MM.1S (cell line): Measurements from ENCODE around the gene IL12RB1.

Source experiments
- DNase-seq: peaks from one replicate; pipeline ENCODE4 v3.0.0-alpha.2; 2015
- H2AFZ ChIP-seq: fragments of 300-600 bp; sonication (generic); 2 replicates; pipeline ENCODE4 v1.6.0; 2016; ENCODE audit warnings: antibody characterized with exemption, low read length
- H3F3A ChIP-seq: fragments of 300-600 bp; sonication (generic); 2 replicates; pipeline ENCODE4 v1.6.1; 2016; ENCODE audit warnings: mild to moderate bottlenecking, antibody characterized with exemption, low read length, moderate library complexity, mixed read lengths; ENCODE audit not compliant: insufficient read depth
- H3K27ac ChIP-seq: fragments of 300-600 bp; sonication (generic); 2 replicates; pipeline ENCODE4 v1.5.1; 2016; ENCODE audit warnings: mild to moderate bottlenecking, low read length
- H3K27me3 ChIP-seq: fragments of 300-600 bp; sonication (generic); replicated peaks from 2 replicates; pipeline ENCODE4 v1.6.0; 2016; ENCODE audit warnings: low read length; ENCODE audit not compliant: insufficient read depth
- H3K36me3 ChIP-seq: fragments of 300-600 bp; sonication (generic); replicated peaks from 2 replicates; pipeline ENCODE4 v1.6.1; 2016; ENCODE audit warnings: mild to moderate bottlenecking, low read length, mixed read lengths; ENCODE audit not compliant: insufficient read depth
- H3K4me1 ChIP-seq: fragments of 300-600 bp; sonication (generic); 2 replicates; pipeline ENCODE4 v1.6.1; 2016; ENCODE audit warnings: low read length, mixed read lengths
- H3K4me2 ChIP-seq: fragments of 300-600 bp; sonication (generic); 2 replicates; pipeline ENCODE4 v1.6.0; 2016; ENCODE audit warnings: low read depth, low read length
- H3K4me3 ChIP-seq: fragments of 300-600 bp; sonication (generic); 2 replicates; pipeline ENCODE4 v1.5.1; 2016; ENCODE audit warnings: low read length, mixed read lengths
- H3K79me2 ChIP-seq: fragments of 300-600 bp; sonication (generic); 2 replicates; pipeline ENCODE4 v1.6.1; 2016; ENCODE audit warnings: mixed run types, low read length, mixed read lengths
- H3K9ac ChIP-seq: fragments of 300-600 bp; sonication (generic); 2 replicates; pipeline ENCODE4 v1.6.1; 2016; ENCODE audit warnings: low read length, mixed read lengths
- H3K9me2 ChIP-seq: fragments of 300-600 bp; sonication (generic); replicated peaks from 2 replicates; pipeline ENCODE4 v1.6.1; 2016; ENCODE audit warnings: mild to moderate bottlenecking, low read length, mixed read lengths; ENCODE audit not compliant: insufficient read depth
- H3K9me3 ChIP-seq: fragments of 300-600 bp; sonication (generic); replicated peaks from 2 replicates; pipeline ENCODE4 v1.6.1; 2016; ENCODE audit warnings: mild to moderate bottlenecking, low read length, mixed read lengths; ENCODE audit not compliant: insufficient read depth
- H4K20me1 ChIP-seq: fragments of 300-600 bp; sonication (generic); 2 replicates; pipeline ENCODE4 v1.6.1; 2016; ENCODE audit warnings: mild to moderate bottlenecking, low read length, moderate library complexity, mixed read lengths; ENCODE audit not compliant: insufficient read depth
- EZH2 ChIP-seq: fragments of 300-600 bp; sonication (generic); optimal IDR thresholded peaks from 2 replicates; pipeline ENCODE3; 2017; ENCODE audit warnings: low read depth, mild to moderate bottlenecking, antibody characterized with exemption, low read length, mixed read lengths
- EZH2phosphoT487 ChIP-seq: fragments of 300-600 bp; sonication (generic); IDR thresholded peaks from 2 replicates; pipeline ENCODE4 v1.6.1; 2018; ENCODE audit warnings: antibody characterized with exemption, low read length
- TF ChIP-seq, protein P1 (sequence below): fragments of 300-600 bp; sonication (generic); IDR thresholded peaks from 2 replicates; pipeline ENCODE4 v1.5.1; 2016; ENCODE audit warnings: antibody characterized with exemption, low read length, mixed read lengths

Gene IL12RB1

DNA sequence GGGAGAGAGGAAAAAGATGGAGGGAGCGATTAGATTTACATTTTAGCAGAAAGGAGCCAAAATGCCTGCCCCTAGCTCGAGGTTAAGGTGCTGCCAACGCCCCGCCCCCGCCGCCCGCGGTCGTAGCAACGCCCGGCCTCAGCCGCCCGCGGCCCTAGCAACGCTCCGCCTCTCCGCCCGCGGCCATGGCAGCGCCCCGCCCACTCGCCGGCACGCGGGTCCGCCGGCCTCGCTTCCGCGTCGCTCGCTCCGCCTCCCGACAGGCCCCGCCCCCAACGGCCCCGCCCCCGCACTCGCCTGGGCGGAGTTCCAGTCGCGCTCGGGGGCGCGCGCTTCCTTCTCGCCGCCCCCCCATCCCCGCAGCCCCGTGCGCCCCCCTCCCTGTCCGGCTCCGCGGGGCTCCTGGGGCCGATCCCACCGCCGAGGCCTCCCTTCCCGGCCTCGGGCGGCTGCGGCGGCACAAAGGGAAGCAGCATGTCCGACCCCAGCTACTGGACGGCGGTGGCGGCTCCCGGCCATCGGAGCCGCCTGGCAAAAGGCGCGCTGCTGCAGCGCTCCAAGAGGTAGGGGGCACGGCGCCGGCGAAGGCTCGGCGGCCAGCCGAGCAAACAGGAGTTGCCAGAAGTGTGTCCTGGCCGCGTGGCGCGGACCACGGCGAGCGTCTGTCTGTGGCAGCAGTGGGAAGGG is 31.1 kb upstream of the IL12RB1 start:
- Histone ChIP-seq H3K4me1 (peaks cover 23% of the 10 kb centered on the region), H3K27me3 (no peaks in the 10 kb centered on the region), H3K79me2 (peaks cover 31% of the 10 kb centered on the region), H3K9me3 (no peaks in the 10 kb centered on the region), H3K36me3 (no peaks in the 10 kb centered on the region), H3K27ac (peak overlapping the region; percentile 63; the same call in 1 of the 2 replicates), H3K9ac (peak overlapping the region; percentile 77), H3F3A (peaks cover 17% of the 10 kb centered on the region), H4K20me1 (no peaks in the 10 kb centered on the region), H2AFZ (peak overlapping the region; percentile 93), H3K4me3 (peak overlapping the region; percentile 84), H3K4me2 (peak overlapping the region; percentile 96), H3K9me2 (no peaks in the 10 kb centered on the region)
- DNase-seq = peak; percentile 93
- TF ChIP-seq EZH2 (no peak), EZH2phosphoT487 (no peak)
- TF ChIP-seq, protein P1, sequence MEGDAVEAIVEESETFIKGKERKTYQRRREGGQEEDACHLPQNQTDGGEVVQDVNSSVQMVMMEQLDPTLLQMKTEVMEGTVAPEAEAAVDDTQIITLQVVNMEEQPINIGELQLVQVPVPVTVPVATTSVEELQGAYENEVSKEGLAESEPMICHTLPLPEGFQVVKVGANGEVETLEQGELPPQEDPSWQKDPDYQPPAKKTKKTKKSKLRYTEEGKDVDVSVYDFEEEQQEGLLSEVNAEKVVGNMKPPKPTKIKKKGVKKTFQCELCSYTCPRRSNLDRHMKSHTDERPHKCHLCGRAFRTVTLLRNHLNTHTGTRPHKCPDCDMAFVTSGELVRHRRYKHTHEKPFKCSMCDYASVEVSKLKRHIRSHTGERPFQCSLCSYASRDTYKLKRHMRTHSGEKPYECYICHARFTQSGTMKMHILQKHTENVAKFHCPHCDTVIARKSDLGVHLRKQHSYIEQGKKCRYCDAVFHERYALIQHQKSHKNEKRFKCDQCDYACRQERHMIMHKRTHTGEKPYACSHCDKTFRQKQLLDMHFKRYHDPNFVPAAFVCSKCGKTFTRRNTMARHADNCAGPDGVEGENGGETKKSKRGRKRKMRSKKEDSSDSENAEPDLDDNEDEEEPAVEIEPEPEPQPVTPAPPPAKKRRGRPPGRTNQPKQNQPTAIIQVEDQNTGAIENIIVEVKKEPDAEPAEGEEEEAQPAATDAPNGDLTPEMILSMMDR = no peak

- Histone ChIP-seq H3K36me3 (no peaks in the 10 kb centered on the region), H3K4me1 (peaks cover 23% of the 10 kb centered on the region), H3K9ac (peak overlapping the region; percentile 40; the same call in 1 of the 2 replicates), H4K20me1 (no peaks in the 10 kb centered on the region), H2AFZ (peak overlapping the region; percentile 93), H3K4me2 (peak overlapping the region; percentile 95), H3K27ac (no peak overlapping the region; the same call in 1 of the 2 replicates), H3K79me2 (peaks cover 31% of the 10 kb centered on the region), H3K27me3 (no peaks in the 10 kb centered on the region), H3K9me3 (no peaks in the 10 kb centered on the region), H3F3A (peaks cover 17% of the 10 kb centered on the region), H3K4me3 (peak overlapping the region; percentile 56), H3K9me2 (no peaks in the 10 kb centered on the region)
- TF ChIP-seq, protein P1 = no peak
- TF ChIP-seq EZH2 (no peak), EZH2phosphoT487 (no peak)
- no peak for DNase-seq
Measured at GRCh38 chr19:18117364-18117691, 30.6 kb upstream of the IL12RB1 start.

DNA sequence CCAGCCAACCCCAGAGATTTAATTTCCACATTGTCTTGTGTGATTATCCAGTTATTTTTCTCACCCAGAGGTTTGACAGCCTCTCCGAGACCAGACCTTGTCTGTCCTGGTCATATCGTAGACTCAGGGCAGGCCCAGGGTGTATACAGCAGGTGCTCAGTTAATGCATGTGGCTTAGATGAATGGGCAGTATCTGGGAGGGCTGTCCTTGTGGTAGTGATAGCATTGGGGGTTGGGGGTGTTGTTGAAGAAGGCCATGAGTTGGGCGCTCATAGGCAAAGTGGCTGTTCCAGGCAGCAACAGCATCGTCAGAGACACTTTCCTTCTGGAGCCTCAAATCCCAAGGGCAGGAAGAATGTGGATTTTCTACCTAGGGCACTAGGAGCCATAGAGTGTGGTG is 27.7 kb upstream of the IL12RB1 start:
- H3K9me2 ChIP-seq = no peaks in the 10 kb centered on the region
- TF ChIP-seq EZH2 (no peak), EZH2phosphoT487 (no peak)
- TF ChIP-seq, protein P1 = no peak
- no peaks in the 10 kb centered on the region for H3K36me3 ChIP-seq
- no peak overlapping the region for H3K9ac ChIP-seq
- H3K4me1 ChIP-seq = peaks cover 17% of the 10 kb centered on the region
- no peaks in the 10 kb centered on the region for H3K9me3 ChIP-seq
- no peaks in the 10 kb centered on the region for H4K20me1 ChIP-seq
- H3K79me2 ChIP-seq = peaks cover 11% of the 10 kb centered on the region
- no peak overlapping the region for H2AFZ ChIP-seq
- no peak overlapping the region for H3K4me3 ChIP-seq
- no peak overlapping the region for H3K4me2 ChIP-seq
- H3F3A ChIP-seq = peaks cover 12% of the 10 kb centered on the region
- no peaks in the 10 kb centered on the region for H3K27me3 ChIP-seq
- H3K27ac ChIP-seq = no peak overlapping the region
- DNase-seq = no peak
